ENCODE results near the gene SEC22C.
A peak's percentile ranks its signal among the peaks of the same experiment; 100 is the strongest.
"Not testable (repeated sequence)": the region's sequence is repeated elsewhere in the genome, so short reads cannot be mapped to it uniquely, and the experiment has no call there.

The SEC22C gene

DNA sequence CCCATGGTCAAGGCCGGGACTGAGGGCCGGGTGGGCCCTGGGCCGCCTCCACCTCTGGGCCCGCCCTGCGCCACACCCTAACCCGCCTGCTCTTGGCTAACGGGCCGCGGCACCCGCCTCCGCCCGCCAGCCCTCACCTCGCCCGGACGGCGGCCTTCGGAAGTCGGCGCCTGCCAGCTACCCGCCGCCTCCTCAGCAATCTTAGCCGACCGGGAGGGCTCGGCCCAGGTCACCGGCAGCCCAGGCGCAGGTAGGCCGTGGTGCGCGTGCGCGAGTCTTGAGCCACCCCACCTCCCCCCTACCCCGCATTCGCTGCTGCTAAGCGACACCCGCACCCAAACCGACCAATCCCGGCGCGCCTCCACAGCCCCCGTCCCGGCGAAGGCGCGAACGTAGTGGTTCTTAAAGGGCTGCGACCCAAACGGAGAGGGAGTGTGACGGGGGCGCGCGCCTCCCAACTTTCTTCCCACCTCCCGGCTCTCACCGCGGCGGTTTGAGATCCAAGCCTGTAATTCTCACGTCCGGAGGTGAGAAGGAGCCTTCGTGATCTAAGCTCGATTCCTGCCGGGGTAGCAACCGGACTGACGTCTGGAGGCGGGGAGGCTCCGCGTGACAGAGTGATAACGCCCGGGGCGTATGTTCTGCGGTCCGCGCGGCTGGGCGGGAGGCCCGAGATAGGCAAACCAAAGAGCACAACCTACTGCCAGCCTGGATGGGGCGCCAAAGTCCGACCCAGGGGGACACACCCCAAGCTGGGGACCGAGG lies at the start of gene SEC22C:
SEC22C (minus strand) TSS at position 259 of the 765 bp plus-strand sequence. CDS start 12,921 bp downstream, outside the sequence.
- peak; percentile 88 for DNase-seq (ENCODE audit: low read depth)

DNA sequence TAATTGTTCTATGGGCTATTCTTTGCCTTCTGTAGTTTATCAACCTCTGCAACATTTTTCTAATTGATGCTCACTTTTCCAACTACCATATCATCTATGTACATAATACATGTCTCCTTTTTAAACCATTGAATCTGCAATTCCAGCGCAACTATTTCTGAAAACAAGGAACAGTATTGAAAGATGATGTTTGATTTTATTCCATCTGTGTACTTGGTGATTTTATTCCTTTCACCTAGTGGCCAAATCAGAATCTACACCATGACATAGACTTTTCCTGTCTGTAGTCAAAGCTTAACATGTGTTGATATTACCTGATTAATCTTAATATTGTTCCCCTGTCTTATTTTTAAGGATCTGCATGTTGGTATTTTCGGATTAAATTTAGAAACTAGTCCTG lies 31.7 kb upstream of the SEC22C start:
- DNase-seq (ENCODE audit: low read depth), result no peak

- DNase-seq (ENCODE audit: low read depth), result no peak
These were observed 31.2 kb upstream of the SEC22C start for GRCh38 chr3:42612928-42613327.

- DNase-seq (ENCODE audit: low read depth), result no peak
These were observed 30.4 kb upstream of the SEC22C start for GRCh38 chr3:42612217-42612616.

- DNase-seq (ENCODE audit: low read depth), result no peak
These were observed 29.2 kb upstream of the SEC22C start for GRCh38 chr3:42610976-42611375.

GRCh38 chr3:42608581-42608980 lies 26.8 kb upstream of the SEC22C start:
- peak; percentile 34 for DNase-seq (ENCODE audit: low read depth)

DNA sequence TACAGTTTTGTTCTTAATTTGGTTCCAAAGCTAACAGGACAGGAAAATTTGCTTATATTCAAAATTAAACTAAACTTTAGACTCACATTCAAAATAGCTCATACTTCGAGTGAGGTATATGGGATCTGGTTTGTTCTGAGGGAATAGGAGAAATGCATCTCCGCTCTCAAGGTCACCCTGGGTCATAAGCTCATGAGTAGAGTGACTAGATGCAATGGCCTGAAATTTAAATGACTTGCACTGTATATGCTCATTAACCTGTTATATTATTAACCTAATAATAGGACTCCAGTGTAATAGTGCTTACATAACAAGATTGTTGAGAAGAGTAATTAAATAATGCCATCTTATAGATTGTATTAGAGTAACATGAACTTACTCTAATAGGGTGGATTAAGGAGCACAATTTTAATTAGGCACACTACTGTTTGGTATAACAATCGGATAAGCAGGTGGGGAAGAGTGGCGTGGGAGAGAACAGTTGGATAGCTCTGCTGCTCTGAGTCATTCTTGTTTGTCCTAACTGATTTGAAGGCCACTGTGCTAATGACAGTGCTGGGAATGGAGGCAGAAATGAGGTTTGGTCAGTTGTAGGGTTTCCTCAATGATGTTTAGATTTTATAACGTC lies 23.9 kb upstream of the SEC22C start:
- no peak for DNase-seq (ENCODE audit: low read depth)

- DNase-seq (ENCODE audit: low read depth), result no peak
These were observed 21.2 kb upstream of the SEC22C start for GRCh38 chr3:42602961-42603360.

DNA sequence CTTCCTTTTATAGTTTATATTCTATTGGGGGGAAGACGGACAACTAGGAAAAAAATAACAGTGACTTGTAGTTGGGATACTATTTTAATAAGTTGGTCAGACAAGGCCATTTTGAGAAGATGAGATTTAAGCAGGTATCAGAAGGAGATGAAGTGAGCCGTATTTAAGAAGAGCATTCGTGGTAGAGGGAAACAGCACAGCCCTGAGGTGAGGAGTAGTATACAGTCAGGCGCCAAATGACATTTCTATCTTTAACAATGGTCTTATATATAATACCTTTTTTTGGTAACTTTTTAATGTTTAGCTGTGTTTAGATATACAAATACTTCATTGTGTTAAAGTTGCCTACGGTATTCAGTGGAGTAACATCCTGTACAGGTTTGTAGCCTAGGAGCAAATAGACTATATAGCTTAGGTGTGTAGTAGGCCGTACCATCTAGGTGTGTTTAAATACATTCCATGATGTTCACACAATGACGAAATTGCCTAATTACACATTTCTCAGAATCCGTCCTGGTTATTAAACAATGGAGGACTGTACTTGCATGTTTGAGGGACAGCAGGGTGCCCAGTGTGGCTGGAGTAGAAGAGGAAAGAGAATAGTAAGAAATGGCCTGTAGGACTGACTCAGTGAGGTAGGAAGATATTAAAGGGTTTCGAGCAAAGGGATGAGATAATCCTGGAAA lies 20.3 kb upstream of the SEC22C start:
- no peak for DNase-seq (ENCODE audit: low read depth)

DNA sequence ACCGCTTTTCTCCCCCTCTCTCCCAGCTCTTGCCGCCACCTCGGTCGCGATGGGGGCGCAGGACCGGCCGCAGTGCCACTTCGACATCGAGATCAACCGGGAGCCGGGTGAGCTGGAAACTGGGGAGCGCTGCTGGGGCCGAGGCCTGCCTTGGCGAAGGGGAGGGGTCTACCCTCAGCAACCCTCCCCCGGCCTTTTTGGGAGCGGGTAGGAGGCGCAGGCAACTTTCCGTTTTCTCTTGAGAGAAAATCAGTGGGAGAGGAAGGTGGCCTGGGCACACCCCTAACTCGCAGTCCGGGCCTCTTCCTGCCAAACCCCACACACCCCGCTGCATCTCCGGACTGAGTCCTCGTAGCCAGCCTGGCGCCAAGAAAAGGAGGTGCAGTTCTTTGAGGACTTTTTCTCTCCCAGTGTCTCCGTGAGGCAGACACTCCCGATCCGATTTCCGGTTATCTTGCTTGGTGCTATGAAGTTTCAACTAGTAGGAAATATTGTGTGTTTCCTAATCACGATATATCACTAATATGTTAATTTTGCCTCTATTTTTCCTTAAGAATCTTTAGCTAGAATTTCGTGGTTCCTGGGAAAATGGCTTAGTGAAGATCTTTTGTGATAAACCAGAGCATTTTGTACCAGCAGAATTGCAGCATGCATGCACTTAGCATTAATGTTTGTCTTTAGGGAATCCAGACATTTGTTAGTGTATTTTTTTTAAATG lies 19.4 kb upstream of the SEC22C start:
- peak; percentile 59 for DNase-seq (ENCODE audit: low read depth)

GRCh38 chr3:42600111-42600957 lies 18.6 kb upstream of the SEC22C start, which contains the start of gene NKTR:
Gene NKTR, plus strand, starts transcription at chr3:42600686. Its CDS starts 321 bp downstream, at chr3:42601007.
- peak; percentile 93 for DNase-seq (ENCODE audit: low read depth)

- not testable (repeated sequence) for DNase-seq (ENCODE audit: low read depth)
These were observed 15.3 kb upstream of the SEC22C start for GRCh38 chr3:42597098-42597497.

- no peak for DNase-seq (ENCODE audit: low read depth)
These were observed 13.9 kb upstream of the SEC22C start for GRCh38 chr3:42595682-42596081.

DNA sequence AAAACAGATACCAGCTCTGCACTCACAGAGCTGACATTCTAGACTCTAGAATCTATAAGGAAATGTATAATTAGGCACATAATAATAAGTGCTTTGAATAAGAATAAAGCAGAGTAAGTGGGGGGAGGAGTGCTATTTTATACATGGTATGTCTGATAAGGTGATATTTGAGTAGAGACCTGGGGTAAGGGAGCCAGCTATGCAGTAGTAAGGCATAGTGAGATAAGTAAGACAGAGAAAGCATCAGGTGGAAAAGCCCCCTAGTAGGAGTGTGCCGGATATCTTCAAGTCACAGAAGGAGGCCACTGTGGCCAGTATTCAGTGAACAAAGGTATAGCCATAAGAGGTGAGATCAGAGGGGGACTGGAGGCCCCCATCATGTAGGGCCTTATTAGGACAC lies 11.9 kb upstream of the SEC22C start:
- DNase-seq (ENCODE audit: low read depth), result no peak

DNA sequence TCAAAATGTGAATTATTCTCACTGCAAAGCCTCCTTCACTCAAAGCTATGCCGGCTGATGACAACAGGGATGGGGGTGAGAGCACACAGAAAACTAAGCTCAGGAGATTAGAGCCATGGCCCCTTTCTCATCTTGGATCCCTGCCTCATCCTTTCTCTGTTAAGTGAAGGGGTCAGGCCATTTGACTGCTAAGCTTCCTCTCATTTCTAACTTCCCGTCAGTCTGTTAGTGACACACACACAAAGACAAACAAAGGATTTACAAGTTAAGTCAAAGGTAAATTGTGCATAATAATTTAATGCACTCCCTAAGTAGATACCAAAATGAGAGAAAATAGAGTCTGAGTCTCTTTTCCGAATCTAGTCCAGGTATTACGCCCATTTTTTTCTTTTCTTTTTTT lies 10.0 kb upstream of the SEC22C start:
- DNase-seq (ENCODE audit: low read depth), result no peak

DNA sequence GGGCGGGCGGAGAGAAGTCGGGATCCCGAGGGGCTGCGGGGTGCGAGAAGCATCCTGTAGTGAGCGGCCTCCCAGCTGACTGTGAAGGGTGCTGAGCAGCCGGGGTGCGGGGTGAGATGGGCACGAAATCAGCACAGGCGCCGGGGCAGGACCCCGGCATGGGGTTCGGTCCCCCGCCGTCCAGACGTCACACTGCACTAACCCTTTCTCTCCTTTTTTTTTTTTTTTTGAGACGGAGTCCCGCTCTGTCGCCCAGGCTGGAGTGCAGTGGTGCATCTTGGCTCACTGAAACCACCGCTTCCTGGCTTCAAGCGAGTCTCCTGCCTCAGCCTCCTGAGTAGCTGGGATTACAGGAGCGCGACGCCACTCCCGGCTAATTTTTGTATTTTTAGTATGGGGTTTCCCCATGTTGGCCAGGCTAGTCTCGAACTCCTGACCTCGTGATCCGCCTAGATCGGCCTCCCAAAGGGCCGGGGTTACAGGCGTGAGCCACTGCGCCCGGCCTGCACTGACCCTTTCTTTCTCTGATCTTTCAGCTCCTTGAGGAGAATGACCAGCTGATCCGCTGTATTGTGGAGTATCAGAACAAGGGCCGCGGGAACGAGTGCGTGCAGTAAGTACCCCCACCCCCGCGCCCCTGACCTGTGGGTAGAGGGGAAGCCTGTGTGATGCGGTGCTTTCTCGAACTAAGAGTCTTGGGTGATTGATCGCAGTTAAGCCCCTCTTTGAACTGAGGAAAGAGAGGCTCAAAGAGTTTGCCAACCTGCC lies 9.4 kb upstream of the SEC22C start:
- no peak for DNase-seq (ENCODE audit: low read depth)

- no peak for DNase-seq (ENCODE audit: low read depth)
These were observed 7.8 kb upstream of the SEC22C start for GRCh38 chr3:42589382-42590109.

DNA sequence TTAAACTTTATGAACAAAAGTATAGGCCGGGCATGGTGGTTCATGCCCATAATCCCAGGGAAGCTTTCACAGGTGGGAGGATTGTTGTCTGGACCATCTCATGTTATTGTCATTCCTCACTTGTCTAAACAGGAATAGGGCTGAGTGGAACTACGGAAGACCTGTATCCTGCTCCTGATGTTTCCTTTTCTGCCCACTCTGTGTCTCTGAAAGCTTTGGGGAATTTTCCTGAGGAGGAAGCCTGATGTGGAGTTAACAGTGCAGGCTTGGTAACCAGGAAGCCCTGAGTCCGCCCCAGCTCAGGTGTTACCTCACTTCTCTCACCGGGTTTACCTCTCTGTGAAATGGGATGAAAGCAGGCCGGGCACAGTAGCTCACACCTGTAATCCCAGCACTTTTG lies 6.9 kb upstream of the SEC22C start:
- no peak for DNase-seq (ENCODE audit: low read depth)

DNA sequence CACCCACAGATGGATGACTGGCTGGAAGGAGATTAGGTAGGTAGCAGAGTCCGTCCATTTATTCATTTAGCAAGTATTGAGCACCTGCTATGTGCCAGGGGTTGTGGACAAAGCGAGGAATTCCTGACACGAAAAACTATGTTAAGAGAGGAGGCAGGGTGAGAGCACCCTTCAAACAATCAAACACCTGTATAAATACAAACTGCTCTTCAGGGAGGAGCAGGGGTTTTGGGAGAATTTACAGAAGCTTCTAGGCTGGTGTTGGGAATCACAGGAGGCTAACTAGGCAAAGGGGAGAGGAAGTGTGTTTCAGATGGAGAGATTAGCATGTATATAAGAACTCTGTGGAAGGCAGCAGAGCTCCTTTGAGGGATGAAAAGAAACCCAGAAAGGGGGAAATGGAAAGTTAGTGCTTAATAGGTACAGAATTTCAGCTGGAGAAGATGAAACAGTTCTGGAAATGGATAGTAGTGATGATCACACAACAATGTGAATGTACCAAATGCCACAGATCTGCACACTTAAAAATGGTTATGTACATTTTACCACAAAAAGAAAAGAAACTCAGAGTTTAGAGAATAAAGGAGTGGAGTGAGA lies 805 bp upstream of the SEC22C start:
- no peak for DNase-seq (ENCODE audit: low read depth)

DNA sequence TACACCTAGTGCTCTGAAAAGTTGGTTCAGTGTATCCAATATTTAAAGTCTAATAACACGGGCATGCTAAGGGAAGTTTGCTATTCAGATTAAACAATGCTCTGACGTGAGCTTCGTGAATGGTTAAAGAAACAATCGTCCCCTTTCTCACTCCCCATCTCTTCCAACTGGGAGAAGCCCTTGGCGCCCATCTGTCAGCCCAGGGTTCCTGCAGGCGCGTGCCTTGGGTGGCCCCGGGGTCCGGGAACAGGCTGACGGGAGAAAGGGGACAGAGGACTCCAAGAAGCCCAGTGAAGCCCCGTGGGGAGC lies 413 bp downstream of the SEC22C start:
- no peak for DNase-seq (ENCODE audit: low read depth)

Measured in fibroblast of gingiva (primary cell).